GM12891 (cell line): ENCODE data around the gene PARP16.

Experiments
- PAX5 ChIP-seq: IDR thresholded peaks from 2 replicates; pipeline ENCODE4 v1.6.1; 2011; ENCODE audit warnings: low read length, moderate library complexity, mild to moderate bottlenecking; ENCODE audit not compliant: insufficient read depth, severe bottlenecking
- POLR2A ChIP-seq: IDR thresholded peaks from 2 replicates; pipeline ENCODE4 v1.6.1; 2011; ENCODE audit warnings: low read depth, low read length, control low read depth
- POLR2AphosphoS5 ChIP-seq: IDR thresholded peaks from 2 replicates; pipeline ENCODE4 v1.6.1; 2011; ENCODE audit warnings: low read depth, low read length, control low read depth
- POU2F2 ChIP-seq: IDR thresholded peaks from 2 replicates; pipeline ENCODE4 v1.6.1; 2011; ENCODE audit warnings: low read depth, mild to moderate bottlenecking, control low read depth, low read length, moderate library complexity
- SPI1 ChIP-seq: IDR thresholded peaks from 2 replicates; pipeline ENCODE4 v1.6.1; 2011; ENCODE audit warnings: low read depth, low read length, control low read depth
- TAF1 ChIP-seq: IDR thresholded peaks from 2 replicates; pipeline ENCODE4 v1.6.1; 2011; ENCODE audit warnings: low read depth, low read length, control low read depth

DNA sequence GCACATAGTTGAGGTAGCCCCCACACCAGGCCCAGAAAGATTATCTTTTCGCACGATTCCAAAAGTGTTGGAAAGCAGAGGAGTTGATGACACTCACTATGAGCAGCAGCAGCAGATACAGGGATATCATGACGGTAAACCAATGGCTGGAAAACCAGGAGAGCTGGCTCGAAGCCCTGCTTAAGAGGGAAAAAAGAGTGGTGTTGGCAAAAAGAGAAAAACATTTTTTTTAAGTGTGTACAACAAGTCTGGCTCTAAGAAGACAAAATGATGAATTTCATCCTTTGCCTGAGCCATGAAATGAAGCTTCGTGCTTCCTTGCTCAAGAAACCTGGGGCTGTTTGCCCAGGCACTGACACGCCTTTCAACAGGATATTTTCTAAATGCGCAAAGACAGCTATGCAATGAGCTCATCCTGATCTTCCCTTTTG lies 27.3 kb downstream of the PARP16 start:
- no peak for TF ChIP-seq POLR2AphosphoS5
- TF ChIP-seq SPI1: no peak
- TF ChIP-seq POLR2A: no peak
- TF ChIP-seq TAF1: no peak
- no peak for TF ChIP-seq PAX5
- no peak for TF ChIP-seq POU2F2
